Endothelial cell of umbilical vein (primary cell): ENCODE measurements around the gene KIF4A. TPM values are rescaled to one million over a fixed set of nuclear protein-coding genes. Genes with fewer than 3 reads are reported as not detected.

ENCODE experiments used
- BruUV-seq: library from RNA; stranded (reverse); fragments of 400-500 nt; replicated peaks from 2 replicates; lab custom pipeline; 2021; lab: Mats Ljungman, UMichigan
- CTCF ChIA-PET: fragments of 300-600, 350-600 bp; sonication (Branson Sonifier 250); formaldehyde crosslinking; loops from one replicate; lab custom pipeline; 2021; ENCODE audit warnings: antibody characterized with exemption, inconsistent platforms; lab: Charles Lee
- POLR2A ChIA-PET: fragments of 300-600, 350-600 bp; sonication (Branson Sonifier 250); formaldehyde crosslinking; loops from one replicate; lab custom pipeline; 2021; ENCODE audit warnings: antibody characterized with exemption, inconsistent platforms; lab: Charles Lee
- DNase-seq: peaks from one replicate; pipeline ENCODE4 v3.0.0-alpha.2; 2011; ENCODE audit warnings: low read depth, low spot score
- FAIRE-seq: peaks from 2 replicates; lab custom pipeline; 2011; peaks lifted over from hg19 to GRCh38; lab: Jason Lieb, UNC
- H2AFZ ChIP-seq: 2 replicates; pipeline ENCODE4 v1.6.0; 2012; ENCODE audit warnings: low read depth, low read length, control low read depth, inconsistent platforms
- H3K27ac ChIP-seq: 2 replicates; pipeline ENCODE4 v1.5.1; 2011; ENCODE audit warnings: low read depth, mild to moderate bottlenecking, control low read depth, low read length, moderate library complexity; ENCODE audit not compliant: insufficient read depth
- H3K27me3 ChIP-seq, 2 experiments: 2 replicates each; pipeline versions ENCODE4 v1.6.0 to v1.6.1; 2011; ENCODE audit warnings: low read length in 2 of 2, mixed read lengths in 1 of 2; ENCODE audit not compliant: control insufficient read depth in 2 of 2, insufficient read depth in 2 of 2
- H3K36me3 ChIP-seq, 2 experiments: 2 replicates in 1 of 2; 3 replicates in 1 of 2; pipeline ENCODE4 v1.5.1; 2011; ENCODE audit warnings: low read length in 2 of 2, mild to moderate bottlenecking in 1 of 2, moderate library complexity in 1 of 2; ENCODE audit not compliant: control insufficient read depth in 2 of 2, insufficient read depth in 2 of 2; ENCODE audit errors: extremely low read depth in 1 of 2
- H3K4me1 ChIP-seq: 3 replicates; pipeline ENCODE4 v1.5.1; 2011; ENCODE audit warnings: mild to moderate bottlenecking, low read length; ENCODE audit not compliant: control insufficient read depth, insufficient read depth; ENCODE audit errors: extremely low read depth
- H3K4me2 ChIP-seq: 2 replicates; pipeline ENCODE4 v1.6.1; 2011; ENCODE audit warnings: low read length, control low read depth, mixed read lengths; ENCODE audit not compliant: insufficient read depth
- H3K4me3 ChIP-seq, 3 experiments: fragments of 200-600 bp in 1 of 3; sonication (generic), shearing (Covaris generic) in 1 of 3; replicated peaks in 1 of 3; 2 replicates each; pipeline ENCODE4 v1.5.1; 2011 to 2016; ENCODE audit warnings: control low read depth in 3 of 3, low read length in 3 of 3, mild to moderate bottlenecking in 2 of 3, inconsistent platforms in 1 of 3, low read depth in 1 of 3, moderate library complexity in 1 of 3; ENCODE audit not compliant: insufficient read depth in 1 of 3
- H3K79me2 ChIP-seq: 2 replicates; pipeline ENCODE4 v1.6.0; 2012; ENCODE audit warnings: low read length, inconsistent platforms; ENCODE audit not compliant: control insufficient read depth, insufficient read depth
- H3K9ac ChIP-seq: replicated peaks from 2 replicates; pipeline ENCODE3; 2011; ENCODE audit warnings: low read length, control low read depth; ENCODE audit not compliant: insufficient read depth; ENCODE audit errors: extremely low read depth
- H3K9me1 ChIP-seq: replicated peaks from 3 replicates; pipeline ENCODE4 v1.6.0; 2011; ENCODE audit warnings: mild to moderate bottlenecking, low read length; ENCODE audit not compliant: control insufficient read depth, insufficient read depth; ENCODE audit errors: extremely low read depth
- H3K9me3 ChIP-seq: replicated peaks from 2 replicates; pipeline ENCODE4 v1.5.1; 2012; ENCODE audit warnings: low read length, inconsistent platforms; ENCODE audit not compliant: control insufficient read depth, insufficient read depth
- H4K20me1 ChIP-seq: replicated peaks from 2 replicates; pipeline ENCODE3; 2011; ENCODE audit warnings: mild to moderate bottlenecking, low read length; ENCODE audit not compliant: control insufficient read depth, insufficient read depth; ENCODE audit errors: extremely low read depth
- CTCF ChIP-seq, 2 donors: IDR thresholded peaks; 1 replicate in 1 of 2; 2 replicates in 1 of 2; pipeline ENCODE4 v1.5.1; 2011; ENCODE audit warnings: low read length in 2 of 2, mild to moderate bottlenecking in 2 of 2, moderate library complexity in 2 of 2, control low read depth in 1 of 2, inconsistent platforms in 1 of 2, low read depth in 1 of 2; ENCODE audit not compliant: insufficient read depth in 1 of 2; ENCODE audit errors: extremely low read depth in 1 of 2
- FOS ChIP-seq: IDR thresholded peaks from 2 replicates; pipeline ENCODE4 v1.6.1; 2011; ENCODE audit warnings: mild to moderate bottlenecking, low read length, moderate library complexity, borderline replicate concordance; ENCODE audit not compliant: insufficient read depth
- MYC ChIP-seq: IDR thresholded peaks from one replicate; pipeline ENCODE4 v1.6.1; 2011; ENCODE audit warnings: mild to moderate bottlenecking, low read depth, low read length
- POLR2A ChIP-seq: IDR thresholded peaks from 2 replicates; pipeline ENCODE4 v1.6.1; 2012; ENCODE audit warnings: low read depth, mild to moderate bottlenecking, control low read depth, low read length
- POLR2AphosphoS5 ChIP-seq: IDR thresholded peaks from 2 replicates; pipeline ENCODE4 v1.6.1; 2012; ENCODE audit warnings: low read depth, mild to moderate bottlenecking, control low read depth, low read length, moderate library complexity; ENCODE audit not compliant: insufficient read depth
- dilution Hi-C: fragments of 300-500 bp; cut with MboI; formaldehyde crosslinking; loops from one replicate; pipeline ENCODE4 v1.15.0; 2019; ENCODE audit warnings: low sequenced_read_pairs; ENCODE audit not compliant: extremely low pct_ligation_motif_present
- intact Hi-C: fragments of 100-400 bp; cut with micrococcal nuclease; formaldehyde crosslinking; loops from one replicate; pipeline ENCODE4 v1.10.0; 2022
- polyA plus RNA-seq, 4 experiments: library from polyadenylated mRNA; depleted of rRNA in 3 of 4; stranded (reverse) in 3 of 4; unstranded in 1 of 4; fragments of >200 nt; gene quantifications; 2 replicates each; pipeline versions ENCODE4 v1.2.1 to v1.2.3, GENCODE V29; 2011 to 2012; ENCODE audit warnings: missing spikeins in 1 of 4
- total RNA-seq: library from RNA; stranded (reverse); gene quantifications from 2 replicates; pipeline ENCODE4 v1.2.3, GENCODE V29; 2021

Gene KIF4A
- total and polyA plus RNA-seq, 2 donors (not counting 3 experiments of a cell fraction or from before 2014, with no cell fraction given), result 9.6 to 41.3 TPM

GRCh38 chrX:70279081-70279480, 10.8 kb upstream of the KIF4A start:
- BruUV-seq, result no TSS peak
- no peaks in the 10 kb centered on the region for H4K20me1 ChIP-seq
- ChIA-PET CTCF (no interaction called here), POLR2A (no interaction called here)
- no peaks in the 10 kb centered on the region for H3K79me2 ChIP-seq
- no peak overlapping the region for H3K27ac ChIP-seq
- no peak overlapping the region for H3K9ac ChIP-seq
- H3K4me2 ChIP-seq, result no peak overlapping the region
- DNase-seq (no peak), FAIRE-seq (no peak)
- H3K27me3 ChIP-seq, result no peaks in the 10 kb centered on the region
- dilution Hi-C loops (no loop called here), intact Hi-C loops (no loop called here)
- no peaks in the 10 kb centered on the region for H3K9me1 ChIP-seq
- H3K4me1 ChIP-seq, result no peaks in the 10 kb centered on the region
- H3K4me3 ChIP-seq, result no peak overlapping the region
- H3K36me3 ChIP-seq, result no peaks in the 10 kb centered on the region
- H2AFZ ChIP-seq, result no peak overlapping the region
- TF ChIP-seq MYC (no peak), CTCF (IDR thresholded peaks at IDR 0.05; ENCODE audit: extremely low read depth in 1 of 2, insufficient read depth in 1 of 2, low read depth in 1 of 2, low read length in 2 of 2) (no peak), POLR2AphosphoS5 (no peak), POLR2A (no peak), FOS (no peak)
- no peaks in the 10 kb centered on the region for H3K9me3 ChIP-seq

- POLR2A ChIA-PET, result no interaction called here
- Histone ChIP-seq H3K36me3 (no peaks in the 10 kb centered on the region), H2AFZ (no peak overlapping the region), H3K4me3 (no peak overlapping the region), H3K27me3 (no peaks in the 10 kb centered on the region), H3K4me2 (no peak overlapping the region), H3K9ac (no peak overlapping the region), H3K9me3 (no peaks in the 10 kb centered on the region), H3K4me1 (no peaks in the 10 kb centered on the region), H4K20me1 (no peaks in the 10 kb centered on the region), H3K9me1 (no peaks in the 10 kb centered on the region), H3K27ac (no peak overlapping the region), H3K79me2 (no peaks in the 10 kb centered on the region)
- CTCF ChIA-PET, result no interaction called here
- FAIRE-seq (no peak), DNase-seq (no peak)
- intact Hi-C loops, result no loop called here
- TF ChIP-seq CTCF (IDR thresholded peaks at IDR 0.05; ENCODE audit: extremely low read depth in 1 of 2, insufficient read depth in 1 of 2, low read depth in 1 of 2, low read length in 2 of 2), result no peak
- dilution Hi-C loops, result no loop called here
- BruUV-seq, result no TSS peak
Measured at GRCh38 chrX:70280573-70280972, 9.3 kb upstream of the KIF4A start.
